Measurements from ENCODE around the gene ATXN7L1.
"Not testable (repeated sequence)": the region's sequence is repeated elsewhere in the genome, so short reads cannot be mapped to it uniquely, and the experiment has no call there.

The ATXN7L1 gene

DNA sequence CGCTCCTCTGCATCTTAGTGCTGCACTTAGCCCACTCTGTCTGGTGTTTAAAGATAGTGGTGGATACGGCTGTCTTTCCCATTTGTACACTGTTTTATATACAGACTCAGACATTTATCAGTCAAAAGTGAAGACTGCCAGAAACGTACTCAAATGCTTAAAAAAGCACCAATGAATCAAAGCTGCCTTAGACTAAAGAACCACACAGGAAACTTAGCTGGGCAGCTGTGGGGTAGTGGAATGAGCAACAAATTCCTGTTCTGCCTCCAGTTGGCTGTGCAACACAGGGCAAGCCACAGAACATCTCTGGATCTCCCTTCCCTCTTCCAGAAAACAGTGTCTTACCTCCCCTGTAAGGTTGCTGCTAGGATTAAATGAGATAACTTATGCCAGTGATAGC is 76.0 kb downstream of the ATXN7L1 start:
- DNase-seq = no peak

DNA sequence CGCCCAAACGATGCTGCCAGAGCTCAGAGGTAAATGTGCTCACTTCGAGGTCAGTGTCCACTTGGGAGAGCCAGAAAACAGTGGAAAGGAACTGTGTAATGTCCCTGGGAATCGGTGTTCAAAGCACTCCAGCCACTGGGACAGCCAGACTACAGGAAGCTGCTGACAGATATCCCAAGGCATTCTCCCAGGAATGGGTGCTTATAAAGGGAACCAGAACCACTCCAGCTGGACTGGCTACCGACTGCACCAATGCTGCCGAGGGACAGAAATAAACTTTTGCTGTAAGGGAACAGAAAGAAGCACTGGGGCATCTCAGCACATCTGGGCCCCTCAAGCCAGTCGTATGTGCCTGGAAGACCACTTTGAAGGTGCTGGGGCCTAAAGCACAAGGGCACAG is 76.7 kb downstream of the ATXN7L1 start:
- no peak for DNase-seq

DNA sequence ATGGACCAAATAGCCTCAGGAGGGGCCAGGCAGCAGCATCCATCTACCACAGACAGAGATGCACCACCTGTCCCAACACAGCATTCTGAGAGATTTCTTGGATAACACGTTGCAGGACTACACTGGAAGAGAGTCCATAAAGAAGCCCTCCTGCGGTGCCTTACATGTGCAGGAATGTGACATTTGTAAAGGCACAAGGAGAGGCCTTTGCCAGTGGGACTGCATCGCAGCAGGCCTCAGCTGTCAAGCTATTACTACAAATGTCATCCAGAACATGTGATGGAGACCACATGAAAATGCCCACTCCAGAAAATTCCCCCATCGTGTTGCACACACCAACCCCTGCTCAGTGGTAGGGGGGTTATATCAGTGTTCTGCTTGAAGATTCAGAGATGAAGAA is 77.4 kb downstream of the ATXN7L1 start:
- no peak for DNase-seq

DNA sequence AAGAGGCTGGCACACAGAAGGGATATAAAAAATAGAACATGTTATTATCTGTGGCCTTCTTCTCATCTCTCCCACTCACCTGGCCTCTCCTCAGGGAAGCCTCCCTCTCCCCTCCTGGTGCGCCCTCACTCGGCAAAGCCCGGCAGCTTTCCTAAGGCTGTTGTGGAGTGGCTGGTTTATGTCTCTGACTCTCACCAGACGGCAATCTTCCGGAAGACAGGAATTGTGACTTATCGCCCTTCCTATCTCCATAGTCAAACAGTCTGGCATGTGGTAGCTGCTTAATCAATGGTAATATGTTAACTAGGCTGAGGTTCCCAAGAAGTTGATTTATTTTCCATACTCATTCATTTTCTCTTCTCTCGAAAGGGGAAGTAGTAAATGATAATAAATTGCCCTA is 78.7 kb downstream of the ATXN7L1 start:
- DNase-seq = no peak

DNA sequence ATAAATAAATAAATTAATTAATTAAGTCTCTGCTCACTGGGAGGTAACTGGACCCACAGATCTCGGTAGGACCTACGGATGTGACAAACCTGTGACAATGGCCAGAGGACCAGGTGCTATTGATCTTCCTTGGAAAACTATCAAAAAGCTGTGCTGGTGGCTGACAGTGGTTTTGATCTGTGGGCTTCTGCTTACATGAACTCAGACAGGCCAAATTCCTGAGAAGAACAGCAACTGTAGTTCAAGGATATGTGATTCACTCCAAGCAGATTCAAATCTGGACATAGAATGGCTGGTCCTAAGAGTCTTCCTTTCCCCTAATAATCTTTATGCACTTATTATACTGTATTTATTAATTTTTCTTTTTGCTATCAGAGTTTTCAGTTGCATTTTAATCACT is 80.0 kb downstream of the ATXN7L1 start:
- DNase-seq = no peak

DNA sequence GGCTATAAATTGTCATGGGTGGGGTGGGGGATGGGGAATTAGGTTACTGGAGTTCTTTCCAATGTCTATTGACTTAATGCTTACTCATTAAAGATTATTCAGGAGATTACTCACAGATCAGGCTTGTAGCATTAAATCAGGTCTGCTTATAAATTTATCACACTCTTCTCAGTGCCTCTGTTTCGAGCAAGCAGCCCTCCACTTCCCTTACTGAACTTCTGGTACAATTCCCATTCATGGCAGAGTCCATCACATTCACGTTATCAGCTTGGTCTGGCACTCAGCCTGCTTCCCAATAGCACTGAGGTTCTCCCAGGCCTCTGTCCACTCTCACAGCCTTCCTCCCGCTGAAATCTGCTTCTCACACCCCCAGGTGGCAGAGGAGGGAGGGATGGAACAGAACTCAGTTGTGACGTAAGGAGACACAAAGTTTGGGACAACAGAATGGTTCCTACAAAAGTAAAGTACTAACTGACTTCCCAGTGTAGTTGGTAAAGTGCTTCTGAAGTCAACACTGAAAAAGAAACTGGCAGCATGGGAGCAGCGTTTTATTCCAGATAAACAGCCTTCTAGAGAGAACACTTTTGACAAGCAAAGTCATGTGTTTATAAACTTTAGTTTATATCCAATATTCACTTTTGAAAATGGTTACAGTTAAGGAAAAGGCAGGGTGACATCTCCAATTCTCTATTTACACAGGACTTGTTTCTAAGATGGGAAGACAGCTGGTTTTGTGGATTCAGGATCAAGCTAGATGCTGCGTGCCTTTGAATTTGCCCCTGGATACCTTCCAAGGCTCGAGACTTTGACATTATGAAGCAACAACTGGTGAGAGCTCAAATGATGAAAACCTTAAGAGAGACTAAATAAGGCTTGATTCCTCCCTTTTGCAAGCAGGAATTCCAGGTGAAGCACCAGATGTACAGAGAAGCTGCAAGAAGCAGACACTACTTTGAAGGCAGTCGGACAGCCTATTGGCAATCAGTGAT is 81.4 kb downstream of the ATXN7L1 start:
- no peak for DNase-seq

DNA sequence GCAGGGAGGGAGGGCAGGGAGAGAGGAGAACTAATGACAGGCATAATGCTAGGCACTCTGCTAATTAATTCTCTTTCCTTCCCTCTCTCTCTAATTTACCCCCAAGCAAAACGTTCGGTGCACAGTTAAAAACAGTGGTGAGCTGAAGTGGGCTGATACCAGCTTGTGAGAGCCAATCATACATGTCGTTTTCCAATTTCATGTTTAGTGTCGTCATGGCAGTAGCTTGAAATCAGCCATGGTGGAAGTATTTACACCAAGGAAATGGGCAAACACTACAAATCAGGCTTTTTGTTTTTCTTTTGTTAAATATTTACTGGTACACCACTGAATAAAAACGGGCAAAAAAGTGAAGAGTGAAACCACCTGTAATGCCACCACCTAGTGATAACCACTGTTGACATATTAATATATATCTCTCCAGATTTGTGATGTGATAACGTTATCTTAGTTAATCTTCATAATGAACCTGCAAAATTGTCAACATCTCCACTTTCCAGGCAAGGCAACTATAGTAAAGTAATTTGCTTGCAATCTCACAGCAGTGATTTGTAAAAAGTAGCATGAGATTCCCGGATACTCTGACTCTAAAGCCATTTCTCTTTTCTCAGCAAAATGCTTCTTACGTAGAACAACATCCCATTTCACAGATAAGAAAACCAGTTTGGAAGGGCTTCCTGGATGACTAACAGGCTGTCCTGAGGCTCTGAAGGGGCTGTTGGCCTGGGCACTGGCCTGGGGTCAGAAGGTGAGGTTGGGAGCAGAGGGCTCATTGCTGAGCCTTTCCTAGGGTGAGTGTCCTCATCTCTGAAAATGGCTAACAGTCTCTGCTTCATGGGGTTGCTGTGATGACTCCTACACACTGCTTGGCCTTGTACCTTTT is 83.7 kb downstream of the ATXN7L1 start:
- no peak for DNase-seq

DNA sequence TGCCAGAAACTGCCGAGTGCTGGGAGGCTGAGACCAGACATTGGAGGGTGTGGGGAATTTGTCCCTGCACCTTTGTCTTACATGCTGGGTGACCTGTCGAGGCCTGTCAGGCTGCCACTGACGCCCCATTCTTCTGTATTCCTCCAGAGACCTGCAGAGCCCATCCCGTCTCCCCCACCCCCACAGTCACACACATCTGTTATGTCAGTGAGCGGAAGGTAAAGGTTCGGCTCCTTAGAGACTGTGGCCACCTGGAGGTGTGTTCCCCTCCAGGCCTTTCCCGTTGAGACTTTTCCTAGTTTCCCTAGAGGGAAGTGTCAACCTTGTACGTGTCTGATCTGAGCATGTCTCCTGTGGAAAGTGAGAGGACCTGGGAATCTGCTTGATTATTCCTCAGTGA is 84.5 kb downstream of the ATXN7L1 start:
- no peak for DNase-seq

DNA sequence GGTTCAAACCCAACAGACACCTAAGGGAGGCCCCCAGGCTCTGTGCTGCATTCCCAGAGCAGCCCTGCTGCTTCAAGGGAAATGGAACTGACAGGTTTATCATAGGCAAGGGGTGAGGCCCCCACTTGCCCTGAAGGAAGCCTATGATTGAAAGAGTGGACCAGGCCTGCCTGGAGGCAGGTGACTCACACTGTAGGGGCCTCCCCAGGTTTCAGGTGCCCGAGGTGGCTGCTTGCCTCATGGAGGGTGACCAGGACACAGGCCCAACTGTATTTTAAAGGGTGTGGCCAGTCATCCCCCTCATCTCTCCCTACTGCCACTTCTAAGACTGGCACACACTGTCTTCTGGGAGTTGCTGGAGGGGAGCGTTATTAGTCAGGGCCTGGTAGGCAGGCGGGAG is 85.4 kb downstream of the ATXN7L1 start:
- DNase-seq = no peak

DNA sequence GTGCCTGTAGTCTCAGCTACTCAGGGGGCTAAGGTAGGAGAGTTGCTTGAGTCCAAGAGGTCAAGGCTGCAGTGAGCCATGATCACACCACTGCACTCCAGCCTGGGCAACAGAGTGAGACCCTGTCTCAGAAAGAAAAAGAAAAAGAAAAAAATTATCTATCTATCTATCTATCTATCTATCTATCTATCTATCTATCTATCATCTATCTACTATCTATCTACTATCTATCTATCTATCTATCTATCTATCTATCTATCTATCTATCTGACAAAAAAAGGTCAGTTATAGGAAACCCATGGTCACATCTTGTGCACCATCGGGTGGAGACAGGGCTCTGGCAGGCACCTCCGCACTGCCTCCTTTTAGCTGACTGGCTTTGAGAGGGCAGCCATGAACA is 85.9 kb downstream of the ATXN7L1 start:
- DNase-seq = not testable (repeated sequence)

DNA sequence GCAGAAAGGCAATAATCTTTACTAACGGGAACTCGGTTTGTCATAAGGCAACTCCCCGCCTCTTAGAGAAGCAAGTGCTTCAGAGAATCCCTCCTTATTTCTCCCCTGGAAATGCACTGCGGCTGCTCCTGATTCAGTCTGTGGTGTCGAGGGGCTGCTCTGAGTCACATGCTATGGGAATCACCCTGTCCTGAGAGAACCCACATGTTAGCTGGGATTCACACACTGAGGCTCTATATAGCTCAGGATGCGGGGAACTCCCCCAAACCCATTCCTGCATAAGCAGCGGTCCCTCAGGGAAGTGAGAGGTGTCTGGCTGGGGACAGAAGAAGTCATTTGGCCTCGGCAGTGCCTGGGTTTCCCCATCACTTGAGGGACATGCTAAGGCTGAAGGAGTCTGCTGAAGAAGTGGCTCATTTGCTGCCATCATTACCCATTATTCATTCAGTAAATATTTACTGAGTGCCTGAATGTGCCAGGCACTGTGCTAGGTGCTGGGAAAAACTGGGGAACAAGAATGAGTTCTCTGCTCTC is 87.5 kb downstream of the ATXN7L1 start:
- DNase-seq = no peak

DNA sequence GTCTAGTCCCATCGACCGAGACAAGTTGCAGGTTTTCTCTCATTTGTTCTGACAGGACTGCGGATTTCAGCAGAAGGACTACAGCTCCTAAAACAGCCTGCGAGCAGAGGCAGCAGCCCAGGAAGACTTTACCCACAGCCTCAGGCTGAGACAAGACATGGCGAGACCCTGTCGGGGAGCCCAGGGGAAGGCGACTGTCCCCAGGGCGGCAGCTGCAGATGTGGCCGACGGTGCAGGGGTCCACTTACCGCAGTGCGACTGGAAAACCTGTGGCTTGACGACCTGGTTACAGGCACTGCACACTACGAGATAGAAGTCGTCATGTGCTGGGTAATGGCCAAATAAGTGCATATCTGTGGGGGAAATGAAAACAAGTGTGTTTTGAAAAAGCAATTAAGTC is 88.0 kb downstream of the ATXN7L1 start:
- DNase-seq = no peak

DNA sequence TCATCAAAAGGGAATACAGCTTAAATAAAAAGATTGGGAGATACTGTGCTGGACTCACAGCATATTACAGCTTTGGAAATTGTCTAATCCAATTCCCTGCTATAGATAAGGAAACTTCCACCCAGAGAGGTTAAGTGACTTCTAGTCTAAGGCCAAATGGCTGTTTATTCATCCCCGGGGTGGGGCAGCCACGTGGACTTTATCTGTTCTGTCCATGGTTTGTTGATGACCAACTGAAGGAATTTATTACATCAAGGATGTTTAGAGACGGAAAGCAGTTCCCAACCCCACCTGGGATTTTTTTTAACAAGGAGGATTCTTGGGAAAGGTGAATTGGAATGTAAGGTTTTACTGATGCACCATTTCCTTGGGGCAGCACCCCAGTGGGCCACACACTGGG is 88.6 kb downstream of the ATXN7L1 start:
- DNase-seq = no peak

DNA sequence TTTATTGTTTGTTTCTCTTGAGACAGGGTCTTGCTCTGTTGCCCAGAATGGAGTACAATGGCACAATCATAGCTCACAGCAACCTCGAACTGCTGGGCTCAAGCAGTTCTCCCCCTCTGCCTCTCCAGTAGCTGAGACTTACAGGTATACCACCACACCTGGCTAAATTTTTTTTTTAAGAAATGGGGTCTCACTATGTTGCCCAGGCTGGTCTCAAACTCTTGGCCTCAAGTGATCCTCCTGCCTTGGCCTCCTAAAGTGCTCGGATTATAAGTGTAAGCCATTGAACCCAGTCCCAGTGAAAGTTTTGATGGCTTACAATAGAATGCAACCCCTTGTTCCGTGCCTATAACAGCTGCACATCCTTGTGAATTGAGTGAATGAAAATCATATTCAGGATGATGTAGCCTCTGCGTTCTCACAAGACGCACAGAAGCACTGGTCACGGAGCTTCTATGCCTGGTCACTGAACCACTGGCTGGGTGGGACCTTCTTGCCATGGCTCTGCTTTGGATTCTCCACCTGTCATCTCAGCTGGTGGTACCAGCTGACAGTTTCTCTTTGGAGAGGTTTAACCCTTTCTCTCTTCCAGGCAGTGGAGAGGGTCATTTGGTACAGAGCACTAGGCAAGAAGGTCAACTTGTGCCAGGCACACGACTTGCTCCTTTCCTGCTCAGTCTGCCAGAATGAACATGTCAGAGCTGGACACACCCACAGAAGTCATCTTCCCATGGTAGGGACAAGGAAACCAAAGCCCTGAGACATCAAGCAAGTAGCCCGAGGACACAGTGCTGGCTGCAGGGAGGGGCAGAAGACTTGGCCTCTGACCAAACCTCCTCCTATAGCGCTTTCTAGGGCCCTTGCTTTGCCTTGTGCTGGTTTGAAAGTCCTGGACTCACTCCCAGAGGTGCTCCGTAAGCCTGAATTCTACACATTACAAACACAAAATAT is 89.6 kb downstream of the ATXN7L1 start:
- DNase-seq = no peak

DNA sequence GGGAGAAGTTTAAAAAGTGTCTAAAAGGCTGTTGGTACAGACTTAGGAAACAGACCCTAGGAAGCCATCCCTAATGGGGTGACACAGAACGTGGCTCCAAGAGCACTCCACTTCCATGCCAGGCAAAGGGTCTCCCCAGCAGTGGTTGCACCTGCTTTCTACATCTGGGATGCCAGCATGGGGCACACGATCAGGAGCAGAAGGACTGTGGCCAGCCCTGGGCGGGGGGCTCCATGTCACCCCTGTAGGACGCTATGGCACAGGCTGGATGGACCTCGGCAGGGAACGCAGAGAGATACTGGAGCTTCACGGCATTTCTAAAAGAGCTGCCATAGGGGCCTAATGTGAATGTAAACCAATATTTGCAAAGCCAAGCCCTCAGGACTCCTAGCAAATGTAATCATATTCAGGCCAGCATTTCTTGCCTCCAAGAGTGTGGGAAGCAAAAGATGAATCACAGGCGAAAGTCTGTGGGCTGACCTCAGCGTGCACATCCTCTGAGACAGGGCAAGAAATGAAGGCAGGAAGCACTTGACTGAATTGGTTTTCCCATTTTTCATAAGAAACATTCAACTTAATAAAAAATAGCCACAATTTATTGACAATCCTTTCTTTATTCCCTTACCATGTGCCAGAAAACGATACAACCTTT is 93.9 kb downstream of the ATXN7L1 start:
- DNase-seq = no peak

DNA sequence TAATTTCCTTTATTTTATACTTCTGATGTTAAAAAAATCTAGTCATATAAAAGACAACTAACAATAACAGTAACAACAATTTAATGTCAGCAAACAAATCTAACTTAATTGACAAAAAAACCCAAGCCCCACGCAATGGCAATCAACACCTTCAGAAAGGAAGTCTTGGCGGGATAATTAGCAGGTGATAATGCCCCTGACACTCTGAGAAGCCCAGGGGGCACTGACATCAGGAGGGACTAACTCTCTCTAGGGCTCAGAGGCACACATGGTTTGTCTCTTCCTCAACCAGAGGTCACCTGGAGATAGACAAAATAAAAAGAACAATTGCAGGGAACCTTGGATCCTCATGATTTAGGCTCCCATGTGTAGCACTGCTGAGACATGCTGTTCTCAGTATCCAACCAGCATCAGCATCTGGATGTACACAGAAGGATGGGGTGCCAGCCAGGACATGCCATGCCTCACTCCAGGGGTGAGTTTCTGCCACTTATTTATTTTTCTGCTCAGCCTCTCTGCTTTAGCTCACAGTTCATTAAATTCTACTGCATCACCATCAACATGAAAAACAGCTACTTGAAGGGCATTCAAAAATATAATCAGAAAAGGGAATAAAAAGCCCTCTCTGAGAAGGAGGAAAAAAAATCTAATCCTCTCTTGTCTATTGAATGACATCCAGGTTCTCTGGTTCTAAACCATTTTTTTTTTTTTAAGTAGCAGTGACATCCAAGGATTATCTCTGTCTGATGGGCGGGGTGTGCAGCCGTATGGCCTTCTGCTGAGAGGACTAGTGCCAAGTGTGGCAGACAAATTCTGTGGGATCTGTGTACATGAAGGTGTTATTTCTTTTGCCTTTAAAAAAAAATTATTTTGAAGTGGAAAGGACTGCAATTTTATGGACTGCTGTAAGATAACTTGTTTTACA is 96.3 kb downstream of the ATXN7L1 start:
- DNase-seq = no peak

DNA sequence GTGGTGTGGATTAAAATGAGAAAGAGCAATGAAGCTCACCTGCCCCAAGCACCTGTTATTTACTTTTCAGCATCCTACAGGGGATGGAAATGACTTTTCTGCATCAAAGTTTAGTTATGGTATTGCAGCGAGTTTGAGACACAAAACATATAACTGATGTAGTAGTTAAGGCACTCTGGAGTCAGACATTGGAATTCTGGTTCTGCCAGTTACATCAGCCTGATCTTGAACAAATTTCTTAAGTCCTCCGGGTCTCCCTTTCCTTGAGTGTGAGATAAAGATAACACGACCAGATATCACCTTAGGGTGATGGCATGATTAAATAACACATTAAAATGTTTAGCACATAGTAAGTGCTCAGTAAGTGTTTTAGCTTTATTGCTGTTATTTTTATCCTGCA is 97.4 kb downstream of the ATXN7L1 start:
- no peak for DNase-seq

DNA sequence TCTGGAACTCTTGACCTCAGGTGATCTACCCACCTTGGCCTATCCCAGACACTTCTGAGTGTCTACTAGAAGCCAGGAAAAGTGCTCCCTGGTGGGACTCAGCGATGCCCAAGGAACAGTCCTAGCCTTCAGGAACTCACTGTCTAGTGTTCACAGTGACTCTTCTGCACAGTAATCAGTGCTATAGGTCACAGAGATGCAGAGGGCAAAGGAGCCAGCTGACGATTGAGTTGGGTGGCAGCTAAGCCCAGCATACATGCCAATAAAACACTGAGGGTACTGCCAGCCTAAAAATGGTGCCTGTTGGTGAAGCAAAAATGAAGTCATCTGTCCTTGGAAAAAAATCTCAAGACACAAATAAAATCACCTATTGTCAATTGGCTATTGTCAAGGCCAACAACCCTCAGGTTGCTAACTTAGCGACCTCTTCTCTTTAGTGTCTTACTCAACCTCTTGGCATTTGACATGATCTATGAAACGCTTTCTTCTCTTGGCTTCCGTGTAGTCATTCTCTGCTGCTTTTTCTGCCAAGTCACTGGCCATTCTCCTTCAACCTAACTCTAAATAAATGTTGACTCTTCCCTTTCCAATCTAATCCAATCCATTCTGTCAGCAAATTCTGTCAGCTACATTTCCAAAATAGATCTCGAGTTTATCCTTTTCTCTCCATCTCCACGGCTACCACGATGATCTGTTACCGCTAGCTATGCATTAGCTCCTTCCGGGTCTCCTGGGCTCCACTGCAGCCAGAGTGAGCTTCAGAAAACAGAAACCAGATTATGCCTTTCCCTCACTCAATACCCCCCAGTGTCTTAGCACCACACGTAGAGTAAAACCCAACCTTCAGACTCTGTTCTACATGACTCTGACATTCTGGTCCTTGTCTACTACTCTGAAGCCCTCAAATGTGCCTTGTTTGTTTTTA is 99.2 kb downstream of the ATXN7L1 start:
- DNase-seq = no peak

DNA sequence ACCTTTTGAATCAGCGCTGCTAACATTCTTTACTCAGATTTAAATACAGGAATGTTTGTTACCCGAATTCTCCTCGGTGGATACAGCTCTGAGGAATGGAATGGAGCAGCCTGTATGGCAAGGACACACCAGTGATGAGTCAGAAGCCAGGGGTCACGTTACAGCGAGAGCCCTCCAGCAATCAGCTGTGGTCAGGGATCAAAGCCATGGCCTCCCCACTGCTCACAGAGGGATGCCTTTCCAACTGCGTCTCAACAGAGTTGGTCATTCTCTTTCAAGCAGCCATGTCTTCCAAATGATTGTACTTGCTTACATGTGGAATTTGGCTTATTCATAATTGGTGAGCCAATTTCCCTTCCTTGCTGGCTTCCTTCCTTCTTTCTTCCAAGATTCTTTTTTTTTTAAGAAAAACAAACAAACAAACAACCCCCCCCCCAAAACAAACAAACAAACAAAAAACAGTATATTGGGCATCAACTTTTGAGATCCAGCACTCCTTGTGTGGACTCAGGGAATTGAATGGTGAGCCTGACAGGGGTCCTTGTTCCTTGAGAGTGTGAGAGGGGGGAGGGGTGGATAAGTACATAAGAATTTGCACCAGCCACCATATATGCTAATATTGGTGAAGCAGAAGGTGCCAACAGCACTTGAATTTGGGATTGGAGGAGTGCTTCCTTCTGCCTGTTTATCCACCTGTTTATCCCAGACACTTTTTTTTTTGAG is 100.2 kb downstream of the ATXN7L1 start:
- no peak for DNase-seq

Measured in stimulated activated CD4-positive, alpha-beta T cell treated with anti-CD3 and anti-CD28 coated beads, Interleukin-4, amount 100 ng/mL, for 4 hours (primary cell).